ENCODE results near the gene FAM163B. TPM values are rescaled to one million over a fixed set of nuclear protein-coding genes. Genes with fewer than 3 reads are reported as not detected.

The FAM163B gene
- total and polyA plus RNA-seq, 2 experiments from 2014 or later: 0.60 to 1.3 TPM

- no peak overlapping the region for H3K4me3 Mint-ChIP-seq
- ATAC-seq (peak; percentile 49), DNase-seq (ENCODE audit: low spot score) (peak; percentile 31)
- Histone ChIP-seq H3K27me3 (ENCODE audit: insufficient read depth) (no peaks in the 10 kb centered on the region), H3F3A (replicated peaks; ENCODE audit: low read depth) (no peaks in the 10 kb centered on the region), H4K20me1 (replicated peaks; ENCODE audit: insufficient read depth) (no peaks in the 10 kb centered on the region), H3K4me2 (no peak overlapping the region), H3K27ac (ENCODE audit: low read depth) (no peak overlapping the region), H3K4me1 (ENCODE audit: insufficient read depth) (no peaks in the 10 kb centered on the region), H3K36me3 (ENCODE audit: insufficient read depth) (no peaks in the 10 kb centered on the region), H3K79me2 (replicated peaks; ENCODE audit: insufficient read depth) (no peaks in the 10 kb centered on the region), H2AFZ (peak overlapping the region; percentile 59; the same call in 1 of the 2 replicates), H3K9me2 (ENCODE audit: insufficient read depth) (no peaks in the 10 kb centered on the region), H3K4me3 (no peak overlapping the region)
- no peak overlapping the region for H3K27ac Mint-ChIP-seq
- H3K4me1 Mint-ChIP-seq: peaks cover 7% of the 10 kb centered on the region
- H3K9me3 Mint-ChIP-seq: no peaks in the 10 kb centered on the region
- no peaks in the 10 kb centered on the region; the same call in 2 of the 3 replicates for H3K36me3 Mint-ChIP-seq (ENCODE audit: low read depth)
- TF ChIP-seq NANOG (IDR thresholded peaks at IDR 0.05; ENCODE audit: borderline replicate concordance) (no peak), ZNF331 (CRISPR knock-in tag; IDR thresholded peaks at IDR 0.05; ENCODE audit: low read depth) (no peak)
- H3K27me3 Mint-ChIP-seq (ENCODE audit: insufficient read depth, low read depth, poor library complexity): peaks cover 2% of the 10 kb centered on the region
Observed at GRCh38 chr9:133569891-133570690, 39.1 kb downstream of the FAM163B start.

GRCh38 chr9:133569121-133569785 is 39.9 kb downstream of the FAM163B start:
- Mint-ChIP-seq H3K27me3 (ENCODE audit: insufficient read depth, low read depth, poor library complexity) (peaks cover 2% of the 10 kb centered on the region), H3K4me3 (no peak overlapping the region), H3K9me3 (no peaks in the 10 kb centered on the region), H3K4me1 (peaks cover 12% of the 10 kb centered on the region), H3K36me3 (ENCODE audit: low read depth) (no peaks in the 10 kb centered on the region; the same call in 2 of the 3 replicates), H3K27ac (no peak overlapping the region)
- Histone ChIP-seq H3K9me2 (ENCODE audit: insufficient read depth) (no peaks in the 10 kb centered on the region), H3K27ac (ENCODE audit: low read depth) (no peak overlapping the region), H3K4me2 (no peak overlapping the region), H3K79me2 (replicated peaks; ENCODE audit: insufficient read depth) (no peaks in the 10 kb centered on the region), H3K27me3 (ENCODE audit: insufficient read depth) (no peaks in the 10 kb centered on the region), H2AFZ (no peak overlapping the region), H4K20me1 (replicated peaks; ENCODE audit: insufficient read depth) (no peaks in the 10 kb centered on the region), H3F3A (replicated peaks; ENCODE audit: low read depth) (no peaks in the 10 kb centered on the region), H3K36me3 (ENCODE audit: insufficient read depth) (no peaks in the 10 kb centered on the region), H3K4me1 (ENCODE audit: insufficient read depth) (no peaks in the 10 kb centered on the region), H3K4me3 (no peak overlapping the region)
- ATAC-seq: no peak
- DNase-seq (ENCODE audit: low spot score): no peak
- no peak for TF ChIP-seq EZH2 (IDR thresholded peaks at IDR 0.05; ENCODE audit: low read depth, unreplicated experiment)
- TF ChIP-seq ETS1 (IDR thresholded peaks at IDR 0.05): no peak
- TF ChIP-seq REST (IDR thresholded peaks at IDR 0.05; ENCODE audit: unreplicated experiment): no peak
- no peak for TF ChIP-seq CTCF (conservative IDR thresholded peaks at IDR 0.05; ENCODE audit: low read depth in 2 of 2)
- no peak for TF ChIP-seq ZNF331 (CRISPR knock-in tag; IDR thresholded peaks at IDR 0.05; ENCODE audit: low read depth)
